GM21619 (cell line): ENCODE results near the gene MORC1.
"Not testable (repeated sequence)": the region's sequence is repeated elsewhere in the genome, so short reads cannot be mapped to it uniquely, and the experiment has no call there.

ENCODE experiments used
- ATAC-seq: cut with Tn5 transposase; IDR thresholded peaks from one replicate; pipeline ENCODE4 v1.9.1; 2021; ENCODE audit not compliant: unreplicated experiment

MORC1 gene

GRCh38 chr3:109109574-109109973, 8.4 kb downstream of the MORC1 start:
- ATAC-seq: no peak

DNA sequence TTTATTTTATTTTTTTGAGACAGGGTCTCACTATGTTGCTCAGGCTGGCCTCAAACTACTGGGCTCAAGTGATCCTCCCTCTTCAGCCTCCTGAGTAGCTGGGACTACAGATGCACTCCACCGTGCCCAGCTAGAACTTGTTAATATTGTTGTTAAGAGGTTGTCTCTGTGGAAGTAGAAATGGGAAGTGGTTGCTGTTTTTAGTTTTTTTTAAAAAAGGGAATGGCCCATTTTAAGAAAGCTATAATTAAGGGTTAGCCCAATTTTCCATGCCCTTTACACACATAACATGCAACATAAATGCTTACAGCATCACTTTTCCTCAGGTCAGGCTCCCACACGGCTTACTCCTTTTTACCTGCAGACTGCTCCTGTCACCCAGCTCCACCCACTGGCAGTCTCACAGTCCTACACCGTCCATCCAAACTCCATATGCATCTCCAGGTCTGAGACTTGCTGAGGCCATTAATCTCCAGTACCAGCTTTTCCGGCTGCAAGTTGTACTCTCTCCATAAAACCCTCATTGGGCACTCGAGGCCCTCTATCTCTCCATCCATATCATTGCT, 19.8 kb downstream of the MORC1 start:
- ATAC-seq: peak; percentile 64

- no peak for ATAC-seq
Observed at GRCh38 chr3:109095166-109095565, 22.8 kb downstream of the MORC1 start.

DNA sequence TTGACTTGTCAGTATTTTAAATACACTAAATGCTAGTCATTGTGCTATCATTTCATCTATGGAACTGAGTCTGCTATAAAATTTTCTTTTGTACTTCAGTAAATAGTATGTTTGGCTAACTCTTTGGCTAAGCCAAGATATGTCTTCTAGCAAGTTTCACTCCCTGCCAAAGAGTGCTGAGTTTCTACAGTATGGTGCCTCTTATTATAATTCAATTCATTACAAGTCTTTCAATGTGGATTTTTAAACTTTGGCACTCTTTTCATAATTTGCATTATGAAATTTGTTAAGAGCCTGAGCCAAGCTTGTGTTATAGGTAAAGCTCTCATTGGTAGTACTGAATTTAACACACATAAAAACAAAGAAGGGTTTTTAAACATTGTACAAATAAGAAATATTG, 24.4 kb downstream of the MORC1 start:
- ATAC-seq: no peak

GRCh38 chr3:109091846-109092245, 26.1 kb downstream of the MORC1 start:
- ATAC-seq: no peak

GRCh38 chr3:109089265-109089664, 28.7 kb downstream of the MORC1 start:
- ATAC-seq: no peak

DNA sequence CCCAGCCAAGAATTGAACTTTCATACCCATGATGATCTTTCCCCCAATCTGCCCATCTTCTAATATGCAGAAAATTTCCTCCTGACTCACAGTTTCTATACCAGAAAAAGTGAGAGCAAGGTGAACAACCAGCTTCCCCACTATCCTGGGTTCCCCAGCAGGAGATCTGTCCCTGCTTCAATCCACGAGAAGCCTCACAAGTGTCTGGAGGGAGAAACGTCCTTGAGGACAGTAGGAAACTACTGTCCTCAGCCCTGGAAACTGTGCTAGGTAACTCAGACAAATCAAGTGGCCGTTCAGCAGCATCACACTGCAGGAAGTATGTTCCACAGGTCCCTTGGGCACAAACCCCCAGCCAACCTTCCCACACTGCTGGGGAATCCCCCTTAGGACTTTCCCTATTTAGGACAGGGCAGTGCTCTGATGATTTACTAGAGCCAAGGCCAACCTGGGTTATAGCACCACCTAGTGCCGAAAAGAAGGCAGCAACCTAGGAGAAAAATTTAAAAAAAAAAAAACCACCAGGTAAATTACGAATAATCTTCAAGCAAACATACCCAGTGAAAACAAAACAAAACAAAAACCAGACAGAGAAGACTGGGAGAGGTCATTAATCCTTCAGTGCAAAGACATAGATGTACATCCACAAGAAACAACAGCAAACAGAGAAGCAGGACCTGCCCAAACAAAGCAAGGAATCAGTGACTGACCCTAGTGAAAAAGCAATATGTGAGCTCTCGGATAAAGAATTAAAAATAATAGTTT, 36.0 kb downstream of the MORC1 start:
- peak; percentile 99 for ATAC-seq

DNA sequence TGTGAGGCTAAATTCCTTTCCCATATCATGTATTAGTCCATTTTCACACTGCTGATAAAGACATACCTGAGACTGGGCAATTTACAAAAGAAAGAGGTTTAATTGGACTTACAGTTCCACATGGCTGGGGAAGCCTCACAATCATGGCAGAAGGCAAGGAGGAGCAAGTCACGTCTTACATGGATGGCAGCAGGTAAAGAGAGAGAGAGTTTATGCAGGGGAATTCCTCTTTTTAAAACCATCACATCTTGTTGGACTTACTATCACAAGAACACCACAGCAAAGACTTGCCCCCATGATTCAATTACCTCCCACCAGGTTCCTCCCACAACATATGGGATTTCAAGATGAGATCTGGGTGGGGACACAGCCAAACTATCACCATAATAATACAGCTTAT, 37.8 kb downstream of the MORC1 start:
- not testable (repeated sequence) for ATAC-seq

DNA sequence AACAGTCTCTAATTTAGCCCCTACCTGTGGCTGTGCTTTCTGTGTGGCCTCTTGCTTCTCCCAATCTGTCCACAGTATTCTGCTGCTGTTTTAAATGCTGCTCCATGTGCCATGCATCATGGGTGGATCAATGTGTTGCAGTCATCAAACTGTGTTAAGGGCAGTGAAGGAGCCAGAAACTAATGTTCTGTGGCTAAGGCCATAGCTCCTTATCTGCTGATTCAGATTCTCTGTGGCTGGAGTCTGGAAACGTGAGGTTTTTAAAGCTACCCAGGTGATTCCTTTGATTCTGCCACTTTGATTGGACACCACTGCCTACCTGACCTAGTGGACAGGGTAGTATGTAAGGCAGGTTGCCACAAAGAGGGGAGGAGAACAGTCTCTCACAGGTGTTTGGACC, 44.8 kb downstream of the MORC1 start:
- no peak for ATAC-seq

- peak; percentile 94 for ATAC-seq
Observed at GRCh38 chr3:109072194-109072593, 45.7 kb downstream of the MORC1 start.

GRCh38 chr3:109071350-109072142, 46.4 kb downstream of the MORC1 start:
- peak; percentile 39 for ATAC-seq

DNA sequence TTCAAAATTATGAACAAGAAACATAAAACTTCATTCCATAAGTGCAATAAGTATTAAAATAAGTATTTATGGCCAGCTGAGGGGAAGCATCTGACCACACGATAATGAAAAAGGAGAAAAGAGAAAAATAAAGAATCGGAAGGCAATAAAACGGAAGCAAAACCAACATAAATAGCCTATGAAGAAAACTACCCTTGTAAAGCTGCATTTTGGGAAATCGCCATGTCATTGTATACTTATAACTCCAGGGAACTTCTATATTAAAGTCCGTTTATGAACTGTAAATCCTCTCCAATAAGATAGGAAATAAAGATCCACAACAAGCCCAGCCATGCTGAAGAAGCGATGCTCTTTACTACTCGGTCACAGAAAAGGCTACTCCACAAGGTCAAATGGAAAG, 47.7 kb downstream of the MORC1 start:
- no peak for ATAC-seq

- ATAC-seq: no peak
Observed at GRCh38 chr3:109066864-109067263, 51.1 kb downstream of the MORC1 start.

- ATAC-seq: peak; percentile 94
Observed at GRCh38 chr3:109059264-109059663, 58.7 kb downstream of the MORC1 start.

DNA sequence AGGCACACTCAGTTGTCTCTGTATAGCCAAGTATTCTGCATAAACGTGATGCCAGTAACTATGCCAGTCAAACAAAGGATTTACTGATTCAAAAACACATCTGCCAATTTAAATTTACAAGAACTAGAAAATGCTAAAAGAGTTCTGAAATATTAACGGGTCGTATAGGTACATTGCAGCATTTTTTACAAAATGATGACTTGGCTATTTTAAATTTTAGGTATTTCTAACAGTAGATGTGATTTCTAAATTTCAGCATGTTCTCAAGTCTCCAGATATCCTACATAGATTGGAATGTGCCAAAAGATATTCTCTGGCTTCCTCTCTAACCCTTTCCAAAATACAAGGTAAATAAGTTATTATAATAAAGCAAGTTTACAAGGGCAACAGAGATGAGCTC, 60.3 kb downstream of the MORC1 start:
- ATAC-seq: no peak

GRCh38 chr3:109057056-109057455, 60.9 kb downstream of the MORC1 start:
- no peak for ATAC-seq

DNA sequence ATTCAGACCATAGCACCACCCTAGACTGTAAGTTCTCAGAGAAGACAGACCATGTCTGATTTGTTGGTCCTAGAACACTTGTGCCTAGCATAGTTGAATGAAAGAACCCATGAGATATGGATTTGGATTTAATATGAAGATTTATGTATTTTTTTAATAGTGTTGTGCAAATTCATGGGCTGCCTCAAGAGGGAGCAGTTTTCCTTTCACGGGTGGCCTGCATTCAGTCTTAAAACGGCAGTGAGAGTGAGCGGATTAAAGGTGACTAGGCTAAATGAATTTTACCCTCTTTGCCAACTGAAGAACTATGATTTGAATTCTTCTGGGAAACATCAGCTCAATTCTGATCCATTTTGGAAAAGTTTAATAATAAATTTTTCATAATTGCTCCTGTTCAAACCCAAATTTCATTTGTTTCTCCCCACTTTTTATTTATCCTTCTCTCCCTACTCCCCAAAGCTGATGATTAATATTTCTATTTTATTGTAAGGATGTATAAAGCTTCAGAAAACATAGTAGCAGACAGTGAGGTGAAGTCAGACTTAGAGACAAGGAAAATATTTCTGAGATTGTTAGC, 67.3 kb downstream of the MORC1 start:
- ATAC-seq: peak; percentile 51

DNA sequence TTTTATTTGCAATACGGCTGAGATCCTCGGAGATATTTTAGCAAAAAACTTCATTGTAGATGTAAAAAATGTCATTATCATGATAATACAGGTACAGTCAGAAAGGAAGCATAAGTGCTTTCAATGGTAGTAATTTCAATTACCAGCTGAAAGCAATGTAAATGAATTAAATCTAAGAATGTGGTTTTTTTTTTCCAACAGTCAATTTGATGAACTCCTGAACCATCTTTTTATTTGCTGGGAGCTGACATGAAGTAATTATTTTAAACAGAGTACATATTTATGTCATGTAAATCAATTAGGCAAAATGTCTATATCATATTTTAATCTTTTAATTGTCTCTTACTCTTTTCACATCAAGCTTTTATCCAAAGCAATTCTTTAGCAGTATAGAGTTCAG, 70.6 kb downstream of the MORC1 start:
- no peak for ATAC-seq

DNA sequence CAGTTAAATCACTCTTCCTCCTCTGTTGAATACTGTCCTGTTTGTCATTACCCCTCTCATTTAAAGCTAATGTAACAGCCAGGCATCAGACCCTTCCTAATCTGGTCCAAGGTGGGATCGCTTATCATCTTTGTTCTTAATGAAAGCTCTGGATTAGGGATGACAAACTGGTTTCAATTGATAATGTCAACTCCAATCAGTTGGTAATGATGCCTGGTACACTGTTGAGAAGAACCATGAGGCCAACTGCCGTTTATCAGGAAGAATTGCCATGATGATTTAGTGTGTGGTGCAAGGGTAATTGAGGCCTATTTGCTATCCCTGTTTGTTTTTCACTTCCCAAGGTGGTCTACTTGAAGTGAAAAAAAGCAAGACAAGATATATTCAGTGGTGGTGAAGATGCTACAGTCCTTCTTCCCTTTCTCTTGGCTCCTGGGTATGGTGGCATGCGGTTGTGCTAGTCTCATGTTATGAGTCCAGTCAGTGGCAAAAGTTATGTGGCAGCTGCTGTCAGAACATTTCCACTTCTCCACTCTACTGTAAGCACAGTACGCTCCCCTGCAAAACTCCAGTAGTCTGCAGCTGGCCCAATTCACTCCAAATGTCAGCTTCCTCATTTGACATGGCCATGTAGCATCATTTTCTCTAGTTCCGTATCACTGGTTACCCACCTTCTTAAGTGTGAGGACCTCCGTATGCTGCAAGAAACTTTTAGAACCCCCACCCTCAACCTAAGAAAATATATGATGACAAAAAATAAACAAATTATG, 72.5 kb downstream of the MORC1 start:
- ATAC-seq: no peak

DNA sequence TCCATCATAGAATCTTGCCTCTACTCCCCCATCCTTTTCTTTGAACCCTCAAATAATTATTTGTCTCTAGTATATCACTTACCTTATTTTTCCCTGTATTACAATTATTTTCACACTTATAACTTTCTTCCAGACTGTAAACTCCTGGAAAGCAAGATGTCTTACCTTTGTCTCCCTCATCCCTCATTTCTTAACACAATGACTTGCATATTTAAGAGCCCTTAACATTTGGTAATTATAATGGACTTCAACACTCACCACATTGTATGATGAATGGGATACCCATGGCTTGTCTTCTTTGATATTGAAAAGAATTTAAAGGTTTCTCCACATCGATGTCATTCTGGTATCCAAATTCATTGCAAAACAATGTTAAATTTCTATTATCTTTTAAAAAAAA, 82.9 kb downstream of the MORC1 start:
- no peak for ATAC-seq
